NOMO-1 (cell line): ENCODE data around the gene CABP7.

ENCODE experiments used
- DNase-seq, 2 experiments: peaks; one replicate each; lab custom pipeline; 2025; ENCODE audit not compliant: unreplicated experiment in 2 of 2; lab: John Stamatoyannopoulos, UW

Gene CABP7

GRCh38 chr22:29719899-29720645, at the start of gene CABP7:
Gene CABP7 (plus strand): TSS chr22:29720003. CDS start chr22:29720425, 422 bp downstream.
- no peak for DNase-seq

- peak in 1 of 2 experiments; percentile 62 for DNase-seq
These were observed 49.2 kb upstream of the CABP7 start for GRCh38 chr22:29670626-29671025.

GRCh38 chr22:29673361-29674066, 46.3 kb upstream of the CABP7 start:
- DNase-seq = no peak

- no peak for DNase-seq
These were observed 45.7 kb upstream of the CABP7 start for GRCh38 chr22:29674121-29674520.

GRCh38 chr22:29679316-29679715, 40.5 kb upstream of the CABP7 start:
- DNase-seq = no peak

- DNase-seq = no peak
These were observed 36.3 kb upstream of the CABP7 start for GRCh38 chr22:29683536-29683935.

- no peak for DNase-seq
These were observed 35.6 kb upstream of the CABP7 start for GRCh38 chr22:29684244-29684643.

- DNase-seq = no peak
These were observed 30.5 kb upstream of the CABP7 start for GRCh38 chr22:29689206-29689879.

GRCh38 chr22:29689880-29690213, 30.0 kb upstream of the CABP7 start:
- DNase-seq = peak in 1 of 2 experiments; percentile 13

- no peak for DNase-seq
These were observed 29.3 kb upstream of the CABP7 start for GRCh38 chr22:29690476-29690875.

- DNase-seq = no peak
These were observed 28.0 kb upstream of the CABP7 start for GRCh38 chr22:29691636-29692326.

- no peak for DNase-seq
These were observed 27.5 kb upstream of the CABP7 start for GRCh38 chr22:29692327-29692640.

GRCh38 chr22:29693161-29693560, 26.6 kb upstream of the CABP7 start:
- no peak for DNase-seq

GRCh38 chr22:29693671-29694070, 26.1 kb upstream of the CABP7 start:
- no peak for DNase-seq

- no peak for DNase-seq
These were observed 24.5 kb upstream of the CABP7 start for GRCh38 chr22:29695129-29695926.

GRCh38 chr22:29697853-29698598, 21.8 kb upstream of the CABP7 start:
- no peak for DNase-seq

GRCh38 chr22:29700206-29700899, 19.4 kb upstream of the CABP7 start:
- DNase-seq = no peak

GRCh38 chr22:29700900-29701154, 19.0 kb upstream of the CABP7 start:
- DNase-seq = no peak

- DNase-seq = peak in 1 of 2 experiments; percentile 35
These were observed 18.4 kb upstream of the CABP7 start for GRCh38 chr22:29701155-29701999.
